K562 (cell line): Measurements from ENCODE around the gene NUFIP2. TPM values are rescaled to one million over a fixed set of nuclear protein-coding genes. Genes with fewer than 3 reads are reported as not detected.

Experiments
- ASH1L ChIP-seq: fragments of 450-650 bp; IDR thresholded peaks from 2 replicates; pipeline ENCODE4 v1.6.1; 2018; ENCODE audit warnings: borderline replicate concordance, mild to moderate bottlenecking, low read depth; ENCODE audit not compliant: partially characterized antibody
- JUND ChIP-seq, 2 experiments: IDR thresholded peaks; 2 replicates in 1 of 2; 3 replicates in 1 of 2; pipeline ENCODE4 v1.6.1; 2011; ENCODE audit warnings: borderline replicate concordance in 2 of 2, low read depth in 2 of 2, low read length in 2 of 2, improper control_type of control experiment in 1 of 2, missing biosample characterization in 1 of 2, missing genetic modification characterization in 1 of 2, missing genetic modification reagents in 1 of 2
- ZNF175 ChIP-seq: fragments of 200-800 bp; sonication (Bioruptor generic); IDR thresholded peaks from 2 replicates; pipeline ENCODE4 v1.6.1; 2016; ENCODE audit warnings: low read depth, mild to moderate bottlenecking, missing genetic modification characterization, missing compliant biosample characterization
- ZNF318 ChIP-seq, 2 experiments: fragments of 450-650 bp; IDR thresholded peaks; 2 replicates each; pipeline ENCODE4 v1.6.1; 2016; ENCODE audit warnings: mild to moderate bottlenecking in 2 of 2, borderline replicate concordance in 1 of 2, low read depth in 1 of 2, moderate library complexity in 1 of 2
- ZNF407 ChIP-seq: fragments of 450-650 bp; IDR thresholded peaks from 2 replicates; pipeline ENCODE4 v1.6.1; 2016; ENCODE audit warnings: low read depth
- polyA plus RNA-seq, 8 experiments: library from polyadenylated mRNA; depleted of rRNA in 4 of 8; stranded (reverse) in 5 of 8; unstranded in 3 of 8; fragments of >200 nt; fragmentation: Nextera tagmentation in 2 of 8; fragmentation: Illumina TruSeq in 1 of 8; extraction: Ambion mirVana in 2 of 8; extraction: Trizol in 1 of 8; gene quantifications; 2 replicates each; pipeline versions ENCODE4 v1.2.1 to v1.2.3, GENCODE V29; 2011 to 2014; ENCODE audit warnings: inconsistent platforms in 1 of 8, missing spikeins in 1 of 8
- total RNA-seq, 7 experiments: library from RNA; depleted of rRNA in 6 of 7; stranded (reverse); fragments of >200 nt in 6 of 7; fragmentation: Illumina TruSeq in 2 of 7; extraction: Trizol in 2 of 7; gene quantifications; 2 replicates each; pipeline versions ENCODE4 v1.2.1 to v1.2.3, GENCODE V29; 2011 to 2021; ENCODE audit warnings: low replicate concordance in 1 of 7
- TF ChIP-seq, protein P1 (sequence below): IDR thresholded peaks from 2 replicates; pipeline ENCODE4 v1.6.1; 2016; ENCODE audit warnings: missing genetic modification characterization, missing compliant biosample characterization

NUFIP2 gene
- total and polyA plus RNA-seq, 9 of the 15 experiments (the other 6 are each of a cell fraction or from before 2014, with no cell fraction given): 4.9 to 40.7 (median 18.5) TPM

- TF ChIP-seq ZNF407: no peak
- peak; percentile 48; the same call in 1 of the 2 replicates for TF ChIP-seq JUND (IDR thresholded peaks at IDR 0.05; ENCODE audit: borderline replicate concordance, low read depth, low read length)
- TF ChIP-seq JUND (tag; IDR thresholded peaks at IDR 0.05; ENCODE audit: borderline replicate concordance, low read depth, low read length): peak; percentile 64; the same call in 1 of the 3 replicates
- peak in 1 of 2 experiments; percentile 55; a peak in 1 of 4 replicates for TF ChIP-seq ZNF318 (IDR thresholded peaks at IDR 0.05; ENCODE audit: borderline replicate concordance in 1 of 2, low read depth in 1 of 2)
- peak; percentile 79 for TF ChIP-seq ZNF175 (CRISPR knock-in tag)
- peak; percentile 41 for TF ChIP-seq ASH1L
- TF ChIP-seq, protein P1, sequence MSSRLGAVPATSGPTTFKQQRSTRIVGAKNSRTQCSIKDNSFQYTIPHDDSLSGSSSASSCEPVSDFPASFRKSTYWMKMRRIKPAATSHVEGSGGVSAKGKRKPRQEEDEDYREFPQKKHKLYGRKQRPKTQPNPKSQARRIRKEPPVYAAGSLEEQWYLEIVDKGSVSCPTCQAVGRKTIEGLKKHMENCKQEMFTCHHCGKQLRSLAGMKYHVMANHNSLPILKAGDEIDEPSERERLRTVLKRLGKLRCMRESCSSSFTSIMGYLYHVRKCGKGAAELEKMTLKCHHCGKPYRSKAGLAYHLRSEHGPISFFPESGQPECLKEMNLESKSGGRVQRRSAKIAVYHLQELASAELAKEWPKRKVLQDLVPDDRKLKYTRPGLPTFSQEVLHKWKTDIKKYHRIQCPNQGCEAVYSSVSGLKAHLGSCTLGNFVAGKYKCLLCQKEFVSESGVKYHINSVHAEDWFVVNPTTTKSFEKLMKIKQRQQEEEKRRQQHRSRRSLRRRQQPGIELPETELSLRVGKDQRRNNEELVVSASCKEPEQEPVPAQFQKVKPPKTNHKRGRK (tag): no peak
These were observed at the start of gene NUFIP2 (continued) for GRCh38 chr17:29293890-29294579.
